GM13977 (cell line): Measurements from ENCODE around the gene NYNRIN.

Experiments used
- DNase-seq: peaks from one replicate; pipeline ENCODE4 v3.0.0; 2012; ENCODE audit warnings: low spot score
- in situ Hi-C: fragments of 300-500 bp; cut with MboI; formaldehyde crosslinking; loops from one replicate; pipeline ENCODE4 v1.12.0; 2022; ENCODE audit warnings: low sequenced_read_pairs, low pct_unique_long_range_greater_than_20kb, mixed read lengths, inconsistent platforms; ENCODE audit not compliant: unreplicated experiment
- TF ChIP-seq, protein P1 (sequence below): IDR thresholded peaks from 2 replicates; pipeline ENCODE4 v1.5.1; 2012; ENCODE audit warnings: mild to moderate bottlenecking, control low read depth; ENCODE audit not compliant: insufficient read depth; ENCODE audit errors: extremely low read depth, missing control alignments

Gene NYNRIN

DNA sequence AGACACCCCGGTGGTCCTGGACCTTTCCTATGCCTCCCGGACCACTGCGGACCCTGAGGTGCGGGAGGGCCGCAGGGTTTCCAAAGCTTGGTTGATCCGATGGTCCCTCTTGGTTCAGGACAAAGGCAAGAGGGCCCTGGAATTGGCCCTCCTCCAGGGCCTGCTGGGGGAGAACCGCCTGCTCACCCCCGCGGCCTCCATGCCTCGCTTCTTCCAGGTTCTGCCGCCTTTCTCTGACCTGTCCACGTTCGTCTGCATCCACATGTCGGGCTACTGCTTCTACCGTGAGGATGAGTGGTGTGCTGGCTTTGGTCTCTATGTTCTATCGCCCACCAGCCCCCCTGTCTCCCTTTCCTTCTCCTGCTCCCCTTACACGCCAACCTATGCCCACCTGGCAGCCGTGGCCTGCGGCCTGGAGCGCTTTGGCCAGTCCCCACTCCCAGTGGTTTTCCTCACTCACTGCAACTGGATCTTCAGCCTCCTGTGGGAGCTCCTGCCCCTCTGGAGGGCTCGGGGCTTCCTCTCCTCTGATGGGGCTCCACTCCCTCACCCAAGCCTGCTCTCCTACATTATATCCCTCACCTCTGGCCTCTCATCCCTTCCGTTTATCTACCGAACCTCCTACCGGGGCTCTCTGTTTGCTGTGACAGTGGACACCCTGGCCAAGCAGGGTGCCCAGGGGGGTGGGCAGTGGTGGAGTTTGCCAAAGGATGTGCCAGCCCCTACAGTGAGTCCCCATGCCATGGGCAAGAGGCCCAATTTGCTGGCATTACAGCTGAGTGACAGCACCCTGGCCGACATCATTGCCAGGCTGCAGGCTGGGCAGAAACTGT, 16.8 kb downstream of the NYNRIN start:
- no peak for DNase-seq
- TF ChIP-seq, protein P1, sequence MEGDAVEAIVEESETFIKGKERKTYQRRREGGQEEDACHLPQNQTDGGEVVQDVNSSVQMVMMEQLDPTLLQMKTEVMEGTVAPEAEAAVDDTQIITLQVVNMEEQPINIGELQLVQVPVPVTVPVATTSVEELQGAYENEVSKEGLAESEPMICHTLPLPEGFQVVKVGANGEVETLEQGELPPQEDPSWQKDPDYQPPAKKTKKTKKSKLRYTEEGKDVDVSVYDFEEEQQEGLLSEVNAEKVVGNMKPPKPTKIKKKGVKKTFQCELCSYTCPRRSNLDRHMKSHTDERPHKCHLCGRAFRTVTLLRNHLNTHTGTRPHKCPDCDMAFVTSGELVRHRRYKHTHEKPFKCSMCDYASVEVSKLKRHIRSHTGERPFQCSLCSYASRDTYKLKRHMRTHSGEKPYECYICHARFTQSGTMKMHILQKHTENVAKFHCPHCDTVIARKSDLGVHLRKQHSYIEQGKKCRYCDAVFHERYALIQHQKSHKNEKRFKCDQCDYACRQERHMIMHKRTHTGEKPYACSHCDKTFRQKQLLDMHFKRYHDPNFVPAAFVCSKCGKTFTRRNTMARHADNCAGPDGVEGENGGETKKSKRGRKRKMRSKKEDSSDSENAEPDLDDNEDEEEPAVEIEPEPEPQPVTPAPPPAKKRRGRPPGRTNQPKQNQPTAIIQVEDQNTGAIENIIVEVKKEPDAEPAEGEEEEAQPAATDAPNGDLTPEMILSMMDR, result no peak
- in situ Hi-C loops, result no loop called here

DNA sequence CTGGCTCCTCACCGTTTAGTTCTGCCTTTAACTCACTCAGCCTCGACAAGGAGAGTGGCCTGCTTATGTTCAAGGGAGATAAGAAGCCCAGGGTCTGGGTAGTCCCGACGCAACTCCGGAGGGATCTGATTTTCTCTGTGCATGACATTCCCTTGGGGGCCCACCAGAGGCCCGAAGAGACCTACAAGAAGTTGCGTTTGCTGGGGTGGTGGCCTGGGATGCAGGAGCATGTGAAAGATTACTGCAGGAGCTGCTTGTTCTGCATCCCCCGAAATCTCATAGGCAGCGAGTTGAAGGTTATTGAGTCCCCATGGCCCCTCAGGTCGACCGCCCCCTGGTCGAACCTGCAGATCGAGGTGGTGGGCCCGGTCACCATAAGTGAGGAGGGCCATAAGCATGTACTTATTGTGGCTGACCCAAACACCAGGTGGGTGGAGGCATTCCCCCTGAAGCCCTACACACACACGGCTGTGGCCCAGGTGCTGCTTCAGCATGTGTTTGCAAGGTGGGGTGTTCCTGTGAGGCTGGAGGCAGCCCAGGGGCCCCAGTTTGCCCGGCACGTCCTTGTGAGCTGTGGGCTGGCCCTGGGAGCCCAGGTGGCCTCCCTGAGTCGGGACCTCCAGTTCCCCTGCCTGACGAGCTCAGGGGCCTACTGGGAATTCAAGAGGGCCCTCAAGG, 17.6 kb downstream of the NYNRIN start:
- TF ChIP-seq, protein P1, result no peak
- DNase-seq, result no peak
- in situ Hi-C loops, result no loop called here

DNA sequence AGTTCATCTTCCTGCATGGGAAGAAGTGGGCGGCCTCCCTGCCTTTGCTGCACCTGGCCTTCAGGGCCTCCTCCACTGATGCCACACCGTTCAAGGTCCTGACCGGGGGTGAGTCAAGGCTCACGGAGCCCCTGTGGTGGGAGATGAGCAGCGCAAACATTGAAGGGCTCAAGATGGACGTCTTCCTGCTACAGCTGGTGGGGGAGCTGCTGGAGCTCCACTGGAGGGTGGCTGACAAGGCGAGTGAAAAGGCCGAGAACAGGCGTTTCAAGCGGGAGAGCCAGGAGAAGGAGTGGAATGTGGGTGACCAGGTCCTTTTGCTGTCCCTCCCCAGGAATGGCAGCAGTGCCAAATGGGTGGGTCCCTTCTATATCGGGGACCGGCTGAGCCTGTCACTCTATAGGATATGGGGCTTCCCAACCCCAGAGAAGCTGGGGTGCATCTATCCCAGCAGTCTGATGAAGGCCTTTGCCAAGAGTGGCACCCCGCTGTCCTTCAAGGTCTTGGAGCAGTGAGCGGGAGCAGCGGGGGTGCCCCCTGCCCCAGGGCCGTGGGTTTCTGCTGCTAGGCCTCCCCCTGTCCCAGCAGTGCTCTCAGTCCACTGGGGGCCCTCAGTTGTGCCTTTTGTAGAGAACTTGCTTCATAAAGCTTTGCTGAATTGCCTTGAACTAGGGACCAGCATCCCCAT, 18.3 kb downstream of the NYNRIN start:
- no peak for DNase-seq
- TF ChIP-seq, protein P1, result no peak
- in situ Hi-C loops, result no loop called here

DNA sequence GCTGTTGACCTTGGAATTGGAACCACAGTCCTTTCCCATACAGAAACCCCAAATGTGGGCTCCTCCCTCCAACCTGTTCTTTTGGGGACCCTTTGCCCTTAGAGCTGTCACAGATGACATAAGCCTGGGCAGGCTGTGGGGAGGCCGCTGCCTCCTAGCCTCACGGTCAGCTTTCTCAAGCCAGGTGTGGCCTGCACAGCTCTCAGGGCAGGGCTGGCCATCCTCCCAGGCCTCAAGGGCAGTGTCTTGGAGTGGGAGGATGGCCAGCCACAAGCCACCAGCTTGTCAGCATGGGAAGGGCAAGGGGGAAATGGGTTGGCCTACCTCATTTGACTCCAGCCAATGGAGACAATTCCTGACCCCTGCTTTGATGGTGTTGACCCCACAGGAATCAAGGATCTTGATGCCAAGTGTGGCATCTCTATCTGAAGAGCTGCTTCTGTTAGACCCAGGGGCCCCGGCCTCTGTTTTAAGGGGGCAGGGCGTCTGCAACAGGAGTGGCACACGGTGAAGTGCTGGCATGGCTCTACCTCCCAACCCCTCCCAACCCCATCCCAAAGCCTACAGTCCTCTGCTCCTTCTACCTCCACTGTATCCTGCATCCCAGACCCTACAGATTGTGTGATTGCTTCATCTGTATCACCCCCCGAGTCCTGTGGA, 19.2 kb downstream of the NYNRIN start:
- TF ChIP-seq, protein P1, result no peak
- DNase-seq, result no peak
- in situ Hi-C loops, result no loop called here

DNA sequence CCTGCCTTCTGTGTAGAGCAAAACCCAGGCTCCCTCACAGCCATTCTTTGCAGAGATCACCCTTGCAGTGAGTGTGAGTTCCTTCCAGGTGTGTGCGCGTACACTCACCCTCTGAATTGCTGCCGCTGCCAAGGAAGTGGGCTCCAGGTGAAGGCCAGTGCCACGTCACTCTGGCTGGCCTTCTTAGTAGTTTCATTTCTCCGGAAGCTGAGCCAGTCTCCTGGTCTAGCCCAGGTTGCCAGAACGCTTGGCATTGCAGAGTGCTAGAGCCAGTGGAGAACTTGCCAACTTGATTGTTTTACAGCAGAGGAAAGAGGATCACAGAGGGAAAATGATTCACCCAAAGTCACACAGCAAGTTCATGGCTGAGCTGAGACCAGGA, 19.7 kb downstream of the NYNRIN start:
- in situ Hi-C loops, result no loop called here
- TF ChIP-seq, protein P1, result no peak
- no peak for DNase-seq

DNA sequence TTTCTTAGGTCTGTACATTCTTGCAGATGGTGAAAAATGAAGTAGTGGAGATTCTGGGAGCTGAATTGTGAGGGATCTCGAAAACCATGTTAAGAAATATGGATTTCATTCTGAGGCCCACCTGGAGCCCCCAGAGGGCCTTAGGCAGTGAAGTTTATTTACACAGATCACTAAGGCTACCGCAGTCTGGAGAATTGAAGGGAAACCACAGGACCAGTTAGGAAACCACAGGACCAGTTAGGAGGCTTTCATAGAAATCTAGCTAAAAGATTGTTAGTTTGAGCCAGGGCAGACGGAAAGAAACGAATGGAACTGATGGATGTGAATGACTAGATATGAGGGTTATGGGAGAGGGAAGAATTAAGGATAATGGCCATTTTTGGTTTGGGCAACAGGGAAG, 23.5 kb downstream of the NYNRIN start:
- in situ Hi-C loops, result no loop called here
- DNase-seq, result no peak
- TF ChIP-seq, protein P1, result no peak
